ENCODE measurements around the gene TBC1D1. TPM values are rescaled to one million over a fixed set of nuclear protein-coding genes. Genes with fewer than 3 reads are reported as not detected.

The TBC1D1 gene
- total and polyA plus RNA-seq, 2 of the 8 experiments (the other 6 are each of a cell fraction or from before 2014, with no cell fraction given): 96.9 to 162 TPM

GRCh38 chr4:37948542-37948941 is 57.7 kb downstream of the TBC1D1 start (continued):
- TF ChIP-seq CHD7 (IDR thresholded peaks at IDR 0.05; ENCODE audit: insufficient replicate concordance, low read length) (no peak), EP300 (IDR thresholded peaks at IDR 0.05; ENCODE audit: borderline replicate concordance in 1 of 2, low read depth in 2 of 2, low read length in 2 of 2) (no peak), FOSL1 (IDR thresholded peaks at IDR 0.05; ENCODE audit: insufficient read depth, low read depth, low read length) (no peak), SP1 (IDR thresholded peaks at IDR 0.05; ENCODE audit: low read depth, low read length) (no peak), JUND (IDR thresholded peaks at IDR 0.05; ENCODE audit: low read length) (no peak), TBP (IDR thresholded peaks at IDR 0.05; ENCODE audit: low read depth, low read length) (no peak), GTF2F1 (IDR thresholded peaks at IDR 0.05; ENCODE audit: borderline replicate concordance, low read depth, low read length) (no peak), TAF7 (optimal IDR thresholded peaks at IDR 0.05; ENCODE audit: borderline replicate concordance, low read depth, low read length) (no peak)
